ENCODE measurements around the gene CORO2A.
A peak's percentile ranks its signal among the peaks of the same experiment; 100 is the strongest.

CORO2A gene

GRCh38 chr9:98218562-98219363 is 26.3 kb upstream of the CORO2A start:
- DNase-seq = no peak

DNA sequence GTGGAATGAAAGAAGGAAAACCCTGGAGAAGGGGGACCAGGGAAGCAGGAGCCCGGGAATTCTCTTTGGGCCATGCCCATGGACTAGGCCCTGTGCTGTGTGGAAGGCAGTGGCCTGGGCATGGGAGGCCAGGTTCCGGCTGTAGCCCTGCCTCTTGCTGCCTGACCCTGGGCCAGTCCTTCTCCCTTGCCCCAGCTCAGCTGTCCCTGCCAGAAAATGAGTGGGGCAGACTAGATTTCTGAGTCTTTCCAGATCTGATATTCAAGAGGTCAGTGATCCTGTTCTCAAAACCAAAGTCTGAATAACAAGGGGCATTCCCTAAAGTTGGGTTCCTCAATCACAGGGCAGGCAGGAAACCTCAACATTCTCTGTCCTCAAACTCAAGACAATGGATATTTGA is 24.8 kb upstream of the CORO2A start:
- DNase-seq = no peak

DNA sequence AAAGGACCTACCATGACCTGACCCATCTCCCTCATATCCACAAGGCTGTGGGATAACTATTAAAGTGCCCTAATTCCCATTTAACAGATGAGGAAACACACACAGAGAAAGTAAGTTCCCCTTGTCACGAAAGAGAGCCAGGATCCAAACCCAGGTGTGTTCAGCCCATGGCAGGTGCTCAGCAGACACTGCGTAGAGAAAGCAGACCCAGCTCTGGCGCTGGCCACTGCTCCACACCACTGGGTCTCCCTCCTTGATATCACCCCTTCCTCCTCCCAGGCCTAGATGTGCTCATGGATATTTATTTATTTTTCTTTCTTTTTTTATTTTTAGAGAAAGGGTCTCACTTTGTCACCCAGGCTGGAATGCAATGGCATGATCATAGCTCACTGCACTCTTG is 24.0 kb upstream of the CORO2A start:
- no peak for DNase-seq

DNA sequence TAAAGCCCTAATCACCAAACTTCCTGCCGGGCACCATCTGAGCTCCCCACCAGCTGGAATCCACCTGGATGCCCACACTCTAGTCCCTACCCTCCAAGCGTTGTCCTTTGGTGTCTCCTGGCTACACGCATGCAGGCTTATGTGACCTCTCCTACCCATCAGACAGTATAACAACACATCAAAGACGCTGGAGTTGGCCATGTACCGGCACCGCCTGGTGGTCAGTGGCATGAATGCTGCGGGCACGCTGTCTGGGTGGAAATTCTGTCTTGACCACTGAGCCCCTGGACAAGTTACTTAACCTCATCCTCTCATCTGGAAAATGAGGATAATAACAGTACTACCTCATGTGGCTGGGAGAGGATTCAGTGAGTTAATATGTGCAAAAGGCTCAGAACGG is 23.4 kb upstream of the CORO2A start:
- peak; percentile 35 for DNase-seq

GRCh38 chr9:98215271-98215670 is 22.8 kb upstream of the CORO2A start:
- no peak for DNase-seq

DNA sequence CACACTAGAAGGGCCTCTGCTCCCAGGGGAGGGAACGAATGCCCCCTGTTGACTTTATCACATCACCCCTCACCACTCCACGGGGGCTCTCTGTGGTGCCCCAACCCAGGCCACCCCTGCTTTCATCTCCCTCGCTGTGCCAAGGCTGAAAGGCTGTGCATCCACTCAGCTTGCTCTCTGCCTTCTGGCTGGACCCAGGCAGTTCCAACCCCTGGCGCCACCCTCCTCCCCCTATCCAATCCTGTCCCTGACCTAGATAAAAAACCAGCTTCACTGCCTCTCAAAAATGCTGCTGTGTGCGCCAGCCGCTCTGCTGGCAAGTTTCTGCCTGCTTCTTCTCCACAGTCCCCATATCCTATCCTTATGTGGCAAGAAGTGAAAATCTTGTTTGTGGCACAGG is 22.4 kb upstream of the CORO2A start:
- DNase-seq = no peak

DNA sequence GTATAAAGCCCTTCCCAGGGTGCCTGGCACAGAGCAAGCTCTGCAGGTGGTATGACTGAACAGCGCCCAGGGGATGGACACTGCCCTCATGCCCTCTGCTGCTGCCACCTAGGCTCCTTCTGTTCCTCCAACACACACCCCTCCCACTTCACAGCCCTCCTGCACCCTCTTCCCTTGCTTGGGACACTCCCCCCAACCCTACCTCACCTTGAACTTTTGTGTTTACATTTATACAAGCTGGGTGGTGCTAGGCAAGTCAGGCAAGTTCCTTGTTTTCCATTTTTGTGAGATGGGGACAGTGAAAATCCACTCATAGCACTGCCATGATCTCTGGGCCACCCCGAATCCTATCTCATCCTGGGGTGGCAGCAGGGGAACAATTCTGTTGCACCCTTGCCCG is 18.8 kb upstream of the CORO2A start:
- DNase-seq = no peak

- no peak for DNase-seq
Measured at GRCh38 chr9:98210435-98210834, 18.0 kb upstream of the CORO2A start.

DNA sequence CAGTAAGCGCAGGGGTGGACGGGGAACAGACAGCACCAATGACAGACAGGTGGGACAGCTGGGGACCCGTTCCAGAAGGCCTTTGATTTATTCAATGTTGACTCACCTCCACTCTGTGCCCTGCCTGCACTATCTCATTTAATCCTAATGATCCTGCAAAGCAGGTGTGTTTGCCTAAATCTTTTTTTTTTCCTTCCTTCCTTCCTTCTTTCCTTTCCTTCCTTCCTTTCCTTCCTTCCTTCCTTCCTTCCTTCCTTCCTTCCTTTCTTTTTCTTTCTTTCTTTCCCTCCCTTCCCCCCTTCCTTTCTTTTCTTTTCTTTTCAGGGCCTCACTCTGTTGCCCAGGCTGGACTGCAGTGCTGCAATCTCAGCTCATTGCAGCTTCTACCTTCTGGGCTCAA is 17.1 kb upstream of the CORO2A start:
- no peak for DNase-seq

DNA sequence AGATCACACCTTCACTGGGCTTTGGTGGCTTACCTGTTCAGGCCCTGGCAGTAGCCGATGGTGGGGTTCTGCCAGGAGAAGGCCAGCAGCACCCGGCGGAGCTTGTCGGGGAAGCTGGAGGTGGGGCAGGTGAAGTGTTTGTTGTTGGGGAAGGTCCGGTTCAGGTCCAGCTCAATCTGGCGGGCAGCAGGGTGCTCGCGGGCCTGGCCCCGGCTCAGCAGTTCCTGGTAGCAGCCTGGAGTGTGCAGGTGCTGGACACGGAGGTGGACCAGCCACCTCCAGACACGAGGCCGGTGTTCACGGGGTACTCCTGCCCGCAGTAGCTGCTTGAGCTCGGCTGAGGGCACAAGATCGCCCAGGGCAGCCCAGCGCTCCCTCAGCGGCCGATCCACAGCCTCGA is 16.2 kb upstream of the CORO2A start:
- DNase-seq = no peak

DNA sequence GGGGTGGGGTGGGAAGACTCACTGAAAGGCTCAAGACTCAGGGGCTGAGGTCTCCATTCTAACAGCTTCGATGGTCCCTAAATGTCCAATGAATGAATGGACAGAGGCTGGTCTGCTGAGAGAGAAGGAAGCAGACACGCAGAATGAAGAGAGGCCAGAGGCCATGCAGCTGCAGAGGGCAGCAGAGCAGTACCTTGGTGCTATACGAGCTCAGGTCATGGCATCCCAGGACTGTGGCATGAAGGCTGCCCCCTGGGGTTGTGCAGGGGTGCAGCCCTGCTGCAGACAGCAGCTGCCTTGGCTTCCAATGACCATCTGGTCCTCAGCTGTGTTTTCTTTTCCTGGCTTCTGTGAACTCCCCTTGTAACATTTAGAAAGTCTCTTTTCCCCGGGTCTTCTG is 15.2 kb upstream of the CORO2A start:
- DNase-seq = no peak

GRCh38 chr9:98206754-98207153 is 14.3 kb upstream of the CORO2A start:
- DNase-seq = no peak

GRCh38 chr9:98204692-98205091 is 12.3 kb upstream of the CORO2A start:
- no peak for DNase-seq

DNA sequence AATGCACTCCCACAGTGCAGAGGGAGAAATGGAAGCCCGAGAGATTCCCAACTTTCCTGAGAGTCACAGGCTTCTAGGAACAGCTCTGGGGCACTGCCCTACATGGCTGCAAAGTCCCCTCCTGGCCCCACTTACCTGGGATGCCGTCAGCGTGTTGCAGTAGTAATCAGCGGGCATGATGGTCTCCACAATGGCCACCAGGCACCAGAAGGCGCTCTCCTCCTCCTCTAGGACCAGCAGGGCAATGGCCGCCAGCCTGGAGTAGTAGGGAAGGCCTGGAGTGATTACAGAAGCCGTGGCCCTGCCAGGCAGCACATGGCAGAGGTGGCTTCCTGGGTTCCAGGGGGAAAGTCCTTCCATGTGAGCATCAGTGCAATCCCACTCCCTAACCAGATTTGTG is 10.7 kb upstream of the CORO2A start:
- DNase-seq = no peak

- DNase-seq = no peak
Measured at GRCh38 chr9:98202252-98202651, 9.8 kb upstream of the CORO2A start.

GRCh38 chr9:98201749-98202148 is 9.3 kb upstream of the CORO2A start:
- no peak for DNase-seq

GRCh38 chr9:98201102-98201501 is 8.7 kb upstream of the CORO2A start:
- DNase-seq = no peak

DNA sequence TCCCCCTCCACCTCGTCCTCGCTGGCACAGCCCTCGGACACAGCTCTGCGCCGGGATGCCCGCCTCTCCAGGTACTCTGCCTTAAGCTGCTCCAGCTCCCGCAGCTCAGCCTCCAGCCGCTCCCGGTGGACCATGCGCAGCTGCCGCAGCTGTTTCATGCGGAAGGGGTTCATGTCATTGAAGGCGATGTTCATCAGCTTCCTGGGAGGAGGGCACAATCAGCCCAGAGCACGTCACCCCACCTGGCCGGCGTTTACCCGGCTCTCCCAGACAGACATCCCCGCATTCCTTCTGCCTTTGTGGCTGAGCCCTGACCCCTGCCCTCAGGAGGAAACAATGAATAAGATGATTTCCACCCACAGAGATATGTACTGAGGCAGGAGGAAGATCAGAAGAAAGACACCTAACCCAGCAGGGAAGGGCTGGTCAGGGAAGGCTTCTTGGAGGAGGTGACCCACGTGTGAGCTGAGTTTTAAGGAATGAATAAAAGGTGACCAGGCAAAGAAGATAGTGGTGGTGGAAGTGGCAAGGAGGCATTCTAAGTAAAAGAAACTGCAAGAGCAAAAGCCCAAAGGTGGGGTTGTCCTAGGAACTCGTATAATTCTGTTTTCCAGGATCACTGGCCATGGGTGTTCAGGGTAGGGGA is 7.1 kb upstream of the CORO2A start:
- DNase-seq = no peak

- no peak for DNase-seq
Measured at GRCh38 chr9:98195671-98196070, 3.2 kb upstream of the CORO2A start.

DNA sequence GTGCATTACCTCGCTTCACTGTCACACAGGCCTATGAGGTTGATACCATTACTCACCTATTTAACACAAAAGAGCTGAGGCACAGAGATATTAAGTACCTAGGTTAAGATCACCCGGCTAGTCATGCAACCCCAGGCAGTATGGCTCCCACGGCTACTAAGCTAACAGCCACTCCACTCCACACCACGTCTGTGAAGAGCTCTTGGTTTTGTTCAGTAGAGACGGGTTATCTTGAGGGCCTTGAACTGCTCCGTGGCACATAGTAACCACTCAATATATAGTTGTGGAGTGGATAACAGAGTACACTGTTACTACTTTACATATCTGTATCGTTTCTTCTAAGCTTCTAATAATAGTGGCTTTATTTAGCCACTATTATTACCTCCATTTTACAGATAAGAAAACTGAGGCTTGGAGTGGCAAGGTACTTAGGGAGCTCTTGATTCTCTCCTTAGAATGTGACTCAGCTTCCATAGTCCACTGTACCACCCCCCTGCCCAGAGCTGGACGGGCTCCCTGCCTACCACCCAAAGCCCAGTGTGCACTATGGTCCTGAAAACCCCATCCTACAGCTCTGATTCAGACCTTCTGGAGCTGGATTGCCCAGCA is 1.0 kb upstream of the CORO2A start:
- no peak for DNase-seq

DNA sequence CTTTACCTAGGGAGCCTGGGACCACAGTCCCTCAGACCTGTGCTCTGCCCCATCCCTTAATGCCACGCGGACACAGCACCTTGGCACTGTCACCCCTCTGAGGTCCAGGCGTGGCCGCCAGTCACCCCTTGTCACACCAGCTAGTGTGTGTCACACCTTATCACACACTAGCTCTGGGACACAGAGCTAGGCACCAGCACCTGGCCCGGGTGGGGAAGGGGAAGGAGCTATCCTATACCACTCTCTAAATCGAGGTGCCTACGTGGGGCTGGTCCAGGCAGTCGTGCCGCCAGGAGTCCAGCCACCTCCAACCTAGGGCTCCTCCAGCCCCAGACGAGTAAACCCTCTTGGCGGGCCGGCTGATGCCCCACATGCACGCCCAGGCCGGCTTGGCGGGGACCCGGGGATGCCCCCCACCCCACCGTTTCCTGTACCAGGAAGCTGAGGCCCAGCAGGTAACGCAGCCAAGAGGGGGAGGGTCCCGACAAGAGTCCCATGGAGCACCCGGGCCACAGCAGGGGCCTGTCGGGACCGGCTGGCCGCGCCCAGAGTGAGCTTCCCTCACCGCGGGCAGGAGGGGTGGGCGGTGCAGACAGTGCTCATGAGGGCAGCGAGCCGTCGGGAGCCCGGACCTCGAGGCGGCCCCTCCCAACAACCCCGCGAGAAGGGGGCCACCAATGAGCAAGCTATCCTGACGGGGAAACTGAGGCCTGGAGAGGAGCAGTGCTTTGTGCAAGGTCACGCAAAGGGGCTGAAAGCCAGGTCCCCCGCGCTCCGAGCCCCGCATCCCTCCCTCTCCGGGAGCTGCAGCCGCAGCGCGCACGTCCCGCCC is 550 bp downstream of the CORO2A start:
- peak; percentile 62 for DNase-seq

- DNase-seq = no peak
Measured at GRCh38 chr9:98191181-98191608, 1.2 kb downstream of the CORO2A start.

- no peak for DNase-seq
Measured at GRCh38 chr9:98190757-98191105, 1.7 kb downstream of the CORO2A start.
